ENCODE measurements around the gene CAT.
A peak's percentile ranks its signal among the peaks of the same experiment; 100 is the strongest.

The CAT gene

GRCh38 chr11:34499719-34500500 lies 61.2 kb downstream of the CAT start:
- DNase-seq (ENCODE audit: low read depth): no peak

GRCh38 chr11:34501500-34501899 lies 62.8 kb downstream of the CAT start:
- DNase-seq (ENCODE audit: low read depth): no peak

- no peak for DNase-seq (ENCODE audit: low read depth)
These were observed 63.2 kb downstream of the CAT start for GRCh38 chr11:34501949-34502348.

- DNase-seq (ENCODE audit: low read depth): no peak
These were observed 64.2 kb downstream of the CAT start for GRCh38 chr11:34502949-34503348.

GRCh38 chr11:34505874-34506273 lies 67.1 kb downstream of the CAT start:
- DNase-seq (ENCODE audit: low read depth): no peak

GRCh38 chr11:34507156-34507555 lies 68.4 kb downstream of the CAT start:
- no peak for DNase-seq (ENCODE audit: low read depth)

GRCh38 chr11:34507610-34508009 lies 68.9 kb downstream of the CAT start:
- no peak for DNase-seq (ENCODE audit: low read depth)

GRCh38 chr11:34508524-34508923 lies 69.8 kb downstream of the CAT start:
- DNase-seq (ENCODE audit: low read depth): no peak

- DNase-seq (ENCODE audit: low read depth): no peak
These were observed 70.7 kb downstream of the CAT start for GRCh38 chr11:34509336-34509876.

GRCh38 chr11:34510218-34510617 lies 71.5 kb downstream of the CAT start:
- no peak for DNase-seq (ENCODE audit: low read depth)

- DNase-seq (ENCODE audit: low read depth): no peak
These were observed 71.9 kb downstream of the CAT start for GRCh38 chr11:34510673-34511072.

GRCh38 chr11:34512840-34513681 lies 74.3 kb downstream of the CAT start:
- peak; percentile 22 for DNase-seq (ENCODE audit: low read depth)

GRCh38 chr11:34513682-34514449 lies 75.1 kb downstream of the CAT start, which contains the start of gene ELF5:
Gene ELF5, minus strand, starts transcription at chr11:34513794. Its CDS starts 8,045 bp downstream, at chr11:34505749.
- DNase-seq (ENCODE audit: low read depth): no peak

- DNase-seq (ENCODE audit: low read depth): no peak
These were observed 75.9 kb downstream of the CAT start for GRCh38 chr11:34514597-34514996.

- no peak for DNase-seq (ENCODE audit: low read depth)
These were observed 77.7 kb downstream of the CAT start for GRCh38 chr11:34516247-34517040.

GRCh38 chr11:34519595-34520235 lies 81.0 kb downstream of the CAT start:
- DNase-seq (ENCODE audit: low read depth): no peak

- DNase-seq (ENCODE audit: low read depth): no peak
These were observed 82.5 kb downstream of the CAT start for GRCh38 chr11:34521265-34521664.
